HEK293T (cell line): ENCODE measurements around the gene OLA1.
"Not testable (repeated sequence)": the region's sequence is repeated elsewhere in the genome, so short reads cannot be mapped to it uniquely, and the experiment has no call there.

Experiments
- CTCF ChIA-PET: fragments of 350-600 bp; formaldehyde crosslinking; extraction: SDS; loops from one replicate; lab custom pipeline; 2021; ENCODE audit warnings: antibody characterized with exemption, inconsistent platforms; lab: Yijun Ruan, JAX
- POLR2A ChIA-PET: fragments of 350-600 bp; formaldehyde crosslinking; extraction: SDS; loops from one replicate; lab custom pipeline; 2020; ENCODE audit warnings: antibody characterized with exemption, inconsistent platforms; lab: Yijun Ruan, JAX
- DNase-seq: peaks from one replicate; pipeline ENCODE4 v3.0.0; 2012; ENCODE audit warnings: mixed read lengths; ENCODE audit errors: extremely low spot score
- ARNT ChIP-seq: fragments of 450-650 bp; IDR thresholded peaks from 2 replicates; pipeline ENCODE4 v1.6.1; 2017; ENCODE audit warnings: mild to moderate bottlenecking
- BHLHE40 ChIP-seq: fragments of 450-650 bp; IDR thresholded peaks from 2 replicates; pipeline ENCODE4 v1.6.1; 2016; ENCODE audit warnings: mild to moderate bottlenecking, moderate library complexity, borderline replicate concordance
- CTBP1 ChIP-seq: fragments of 450-650 bp; IDR thresholded peaks from 2 replicates; pipeline ENCODE4 v1.6.1; 2016; ENCODE audit warnings: borderline replicate concordance
- ELF4 ChIP-seq: fragments of 450-650 bp; IDR thresholded peaks from 2 replicates; pipeline ENCODE4 v1.6.1; 2017; ENCODE audit warnings: antibody characterized with exemption
- FOXA1 ChIP-seq: fragments of 450-650 bp; IDR thresholded peaks from 2 replicates; pipeline ENCODE4 v1.6.1; 2016; ENCODE audit warnings: mild to moderate bottlenecking
- FOXK2 ChIP-seq: fragments of 450-650 bp; IDR thresholded peaks from 2 replicates; pipeline ENCODE4 v1.6.1; 2016; ENCODE audit warnings: mild to moderate bottlenecking
- FOXM1 ChIP-seq: fragments of 450-650 bp; IDR thresholded peaks from 2 replicates; pipeline ENCODE4 v1.6.1; 2017; ENCODE audit warnings: mild to moderate bottlenecking, borderline replicate concordance
- HDGF ChIP-seq: fragments of 450-650 bp; IDR thresholded peaks from 2 replicates; pipeline ENCODE4 v1.6.1; 2017; ENCODE audit warnings: antibody characterized with exemption, borderline replicate concordance
- L3MBTL2 ChIP-seq: fragments of 450-650 bp; conservative IDR thresholded peaks from 2 replicates; pipeline ENCODE4 v1.6.1; 2016; ENCODE audit warnings: mild to moderate bottlenecking
- LEF1 ChIP-seq: fragments of 450-650 bp; IDR thresholded peaks from 2 replicates; pipeline ENCODE4 v1.6.1; 2017; ENCODE audit warnings: mild to moderate bottlenecking, borderline replicate concordance
- NFRKB ChIP-seq: fragments of 450-650 bp; IDR thresholded peaks from 2 replicates; pipeline ENCODE4 v1.6.1; 2016; ENCODE audit warnings: mild to moderate bottlenecking, moderate library complexity
- PKNOX1 ChIP-seq: fragments of 450-650 bp; IDR thresholded peaks from 2 replicates; pipeline ENCODE4 v1.6.1; 2016
- SP1 ChIP-seq: fragments of 450-650 bp; IDR thresholded peaks from 2 replicates; pipeline ENCODE4 v1.6.1; 2017
- SUZ12 ChIP-seq: fragments of 450-650 bp; IDR thresholded peaks from 2 replicates; pipeline ENCODE4 v1.6.1; 2016; ENCODE audit warnings: mild to moderate bottlenecking
- TARDBP ChIP-seq: fragments of 450-650 bp; IDR thresholded peaks from 2 replicates; pipeline ENCODE4 v1.6.1; 2016
- ZNF384 ChIP-seq: fragments of 450-650 bp; IDR thresholded peaks from 2 replicates; pipeline ENCODE4 v1.6.1; 2016

OLA1 gene

GRCh38 chr2:174266288-174266687 is 18.0 kb upstream of the OLA1 start:
- ChIA-PET POLR2A (no interaction called here), CTCF (no interaction called here)
- TF ChIP-seq FOXA1, result no peak
- TF ChIP-seq CTBP1, result no peak
- TF ChIP-seq SUZ12, result no peak
- no peak for TF ChIP-seq NFRKB
- no peak for TF ChIP-seq PKNOX1
- TF ChIP-seq TARDBP, result no peak
- TF ChIP-seq ARNT, result no peak
- TF ChIP-seq HDGF, result no peak
- TF ChIP-seq SP1, result no peak
- TF ChIP-seq FOXM1, result no peak
- TF ChIP-seq ZNF384, result no peak
- no peak for TF ChIP-seq ELF4
- no peak for TF ChIP-seq LEF1
- TF ChIP-seq FOXK2, result no peak
- TF ChIP-seq BHLHE40, result no peak
- TF ChIP-seq L3MBTL2, result no peak
- DNase-seq, result no peak

- DNase-seq, result no peak
- CTCF ChIA-PET, result no interaction called here
- POLR2A ChIA-PET, result no interaction called here
- no peak for TF ChIP-seq PKNOX1
- no peak for TF ChIP-seq LEF1
- no peak for TF ChIP-seq HDGF
- no peak for TF ChIP-seq FOXA1
- no peak for TF ChIP-seq ELF4
- no peak for TF ChIP-seq FOXK2
- no peak for TF ChIP-seq BHLHE40
- no peak for TF ChIP-seq L3MBTL2
- TF ChIP-seq SUZ12, result no peak
- TF ChIP-seq TARDBP, result no peak
- TF ChIP-seq ARNT, result no peak
Observed at GRCh38 chr2:174263997-174264396, 15.7 kb upstream of the OLA1 start.

GRCh38 chr2:174259981-174260380 is 11.6 kb upstream of the OLA1 start:
- POLR2A ChIA-PET, result interaction anchor here (1.2 kb wide), 1 partner anchor 11 kb away, joined by 4 read pairs; no protein-coding TSS in a partner anchor
- no peak for TF ChIP-seq CTBP1
- TF ChIP-seq LEF1, result no peak
- TF ChIP-seq FOXK2, result no peak
- no peak for TF ChIP-seq SP1
- CTCF ChIA-PET, result no interaction called here
- no peak for DNase-seq

- ChIA-PET POLR2A (no interaction called here), CTCF (no interaction called here)
- TF ChIP-seq FOXA1 (no peak), LEF1 (no peak)
- DNase-seq, result no peak
Observed at GRCh38 chr2:174254267-174254666, 5.9 kb upstream of the OLA1 start.

- CTCF ChIA-PET, result interaction anchor here (0.5 kb wide), 1 partner anchor 88 kb away, joined by 3 read pairs; no protein-coding TSS in a partner anchor
- no peak for TF ChIP-seq NFRKB
- no peak for TF ChIP-seq SP1
- TF ChIP-seq FOXM1, result no peak
- no peak for TF ChIP-seq TARDBP
- peak; percentile 79 for TF ChIP-seq L3MBTL2
- POLR2A ChIA-PET, result interaction anchor here (0.5 to 3.3 kb wide), 16 partner anchors 8 to 128 kb away, joined by 3 to 13 read pairs (median 4); partner anchors contain the start of gene SP9
- DNase-seq, result no peak
Observed at GRCh38 chr2:174248998-174249592, 763 bp upstream of the OLA1 start.

GRCh38 chr2:174247474-174248186 is 702 bp downstream of the OLA1 start:
- POLR2A ChIA-PET, result interaction anchor here (0.6 to 3.3 kb wide), 9 partner anchors 10 to 170 kb away, joined by 3 to 13 read pairs (median 4); no protein-coding TSS in a partner anchor
- peak; percentile 14 for DNase-seq
- TF ChIP-seq L3MBTL2, result 0 out of 2 replicates have a peak, but pooled peaks have one; percentile 1
- TF ChIP-seq ARNT, result no peak
- CTCF ChIA-PET, result interaction anchor here (0.6 to 0.7 kb wide), 3 partner anchors 91 to 587 kb away, joined by 3 read pairs; no protein-coding TSS in a partner anchor

- ChIA-PET POLR2A (interaction anchor here (0.6 to 3.3 kb wide), 2 partner anchors 90 to 170 kb away, joined by 3 to 13 read pairs; no protein-coding TSS in a partner anchor), CTCF (interaction anchor here (0.7 kb wide), 1 partner anchor 95 kb away, joined by 3 read pairs; no protein-coding TSS in a partner anchor)
- no peak for TF ChIP-seq SUZ12
- no peak for TF ChIP-seq NFRKB
- DNase-seq, result no peak
Observed at GRCh38 chr2:174246944-174247381, 1.4 kb downstream of the OLA1 start.

GRCh38 chr2:174245628-174246027 is 2.7 kb downstream of the OLA1 start:
- not testable (repeated sequence) for DNase-seq
- CTCF ChIA-PET, result interaction anchor here (1.5 kb wide), 1 partner anchor 9 kb away, joined by 3 read pairs; no protein-coding TSS in a partner anchor
- POLR2A ChIA-PET, result interaction anchor here (1.4 kb wide), 1 partner anchor 10 kb away, joined by 3 read pairs; no protein-coding TSS in a partner anchor
